ENCODE results near the gene PRR13.

The PRR13 gene

GRCh38 chr12:53482626-53483168, 41.2 kb downstream of the PRR13 start:
- DNase-seq (ENCODE audit: extremely low read depth, low read depth): no peak
- TF ChIP-seq CTCF (IDR thresholded peaks at IDR 0.05; ENCODE audit: low read depth, low read length, missing control alignments): no peak
- no peak overlapping the region for H3K4me3 ChIP-seq (replicated peaks; ENCODE audit: low read depth, low read length)

- no peak for TF ChIP-seq CTCF (IDR thresholded peaks at IDR 0.05; ENCODE audit: low read depth, low read length, missing control alignments)
- DNase-seq (ENCODE audit: extremely low read depth, low read depth): no peak
These were observed 41.9 kb downstream of the PRR13 start for GRCh38 chr12:53483225-53483978.

GRCh38 chr12:53483979-53484377, 42.4 kb downstream of the PRR13 start:
- H3K4me3 ChIP-seq (replicated peaks; ENCODE audit: low read depth, low read length): no peak overlapping the region
- no peak for TF ChIP-seq CTCF (IDR thresholded peaks at IDR 0.05; ENCODE audit: low read depth, low read length, missing control alignments)
- DNase-seq (ENCODE audit: extremely low read depth, low read depth): no peak

More at GRCh38 chr12:53483225-53483978, 41.9 kb downstream of the PRR13 start:
- no peak overlapping the region for H3K4me3 ChIP-seq (replicated peaks; ENCODE audit: low read depth, low read length)

- DNase-seq (ENCODE audit: extremely low read depth, low read depth): no peak
- H3K4me3 ChIP-seq (replicated peaks; ENCODE audit: low read depth, low read length): no peak overlapping the region
- no peak for TF ChIP-seq CTCF (IDR thresholded peaks at IDR 0.05; ENCODE audit: low read depth, low read length, missing control alignments)
These were observed 43.4 kb downstream of the PRR13 start for GRCh38 chr12:53484686-53485575.

GRCh38 chr12:53485955-53486735, 44.6 kb downstream of the PRR13 start:
- TF ChIP-seq CTCF (IDR thresholded peaks at IDR 0.05; ENCODE audit: low read depth, low read length, missing control alignments): no peak
- H3K4me3 ChIP-seq (replicated peaks; ENCODE audit: low read depth, low read length): no peak overlapping the region
- DNase-seq (ENCODE audit: extremely low read depth, low read depth): no peak

All from HFF-Myc (cell line).